ENCODE measurements around the gene PI4KA. TPM values are rescaled to one million over a fixed set of nuclear protein-coding genes. Genes with fewer than 3 reads are reported as not detected.

Gene PI4KA
- total RNA-seq, 1 donor from 2014 or later: 24.4 TPM

GRCh38 chr22:20805972-20806471 lies 52.6 kb downstream of the PI4KA start:
- Histone ChIP-seq H3K36me3 (no peaks in the 10 kb centered on the region), H3K4me3 (no peak overlapping the region), H2AFZ (replicated peaks) (no peak overlapping the region), H3K9ac (no peak overlapping the region), H4K20me1 (ENCODE audit: low read depth) (no peaks in the 10 kb centered on the region), H3K27ac (no peak overlapping the region), H3K9me3 (ENCODE audit: low read depth) (no peaks in the 10 kb centered on the region), H3K4me2 (no peak overlapping the region), H3K27me3 (no peaks in the 10 kb centered on the region), H3F3A (ENCODE audit: low read depth) (no peaks in the 10 kb centered on the region), H3K79me2 (ENCODE audit: low read depth) (no peaks in the 10 kb centered on the region), H3K4me1 (no peaks in the 10 kb centered on the region)
- Mint-ChIP-seq H3K4me1 (peaks cover 16% of the 10 kb centered on the region), H3K9me3 (no peaks in the 10 kb centered on the region), H3K4me3 (no peak overlapping the region), H3K27me3 (ENCODE audit: insufficient read depth, low read depth) (peaks cover 5% of the 10 kb centered on the region), H3K36me3 (peaks cover 39% of the 10 kb centered on the region), H3K27ac (no peak overlapping the region)
- TF ChIP-seq CTCF (IDR thresholded peaks at IDR 0.05) (no peak), EZH2 (IDR thresholded peaks at IDR 0.05) (no peak), EZH2phosphoT487 (IDR thresholded peaks at IDR 0.05) (no peak)
- DNase-seq (ENCODE audit: low spot score): no peak

- no peak overlapping the region for H3K4me2 ChIP-seq
- no peak for DNase-seq (ENCODE audit: low spot score)
- no peak overlapping the region for H3K4me3 Mint-ChIP-seq
- no peak overlapping the region for H3K9ac ChIP-seq
- no peak overlapping the region for H3K4me3 ChIP-seq
- H3K27me3 ChIP-seq: no peaks in the 10 kb centered on the region
- H3K9me3 ChIP-seq (ENCODE audit: low read depth): no peaks in the 10 kb centered on the region
- peaks cover 5% of the 10 kb centered on the region for H3K27me3 Mint-ChIP-seq (ENCODE audit: insufficient read depth, low read depth)
- peak overlapping the region; percentile 76 for H3K27ac Mint-ChIP-seq
- TF ChIP-seq EZH2 (IDR thresholded peaks at IDR 0.05) (no peak), EZH2phosphoT487 (IDR thresholded peaks at IDR 0.05) (no peak), CTCF (IDR thresholded peaks at IDR 0.05) (no peak)
- peaks cover 39% of the 10 kb centered on the region for H3K36me3 Mint-ChIP-seq
- H2AFZ ChIP-seq (replicated peaks): no peak overlapping the region
- no peaks in the 10 kb centered on the region for H4K20me1 ChIP-seq (ENCODE audit: low read depth)
- H3K27ac ChIP-seq: no peak overlapping the region
- H3K9me3 Mint-ChIP-seq: no peaks in the 10 kb centered on the region
- H3K36me3 ChIP-seq: no peaks in the 10 kb centered on the region
- H3F3A ChIP-seq (ENCODE audit: low read depth): no peaks in the 10 kb centered on the region
- H3K4me1 Mint-ChIP-seq: peaks cover 16% of the 10 kb centered on the region
- no peaks in the 10 kb centered on the region for H3K79me2 ChIP-seq (ENCODE audit: low read depth)
- no peaks in the 10 kb centered on the region for H3K4me1 ChIP-seq
These were observed 54.0 kb downstream of the PI4KA start for GRCh38 chr22:20804650-20805049.

GRCh38 chr22:20803696-20804324 lies 54.8 kb downstream of the PI4KA start:
- Mint-ChIP-seq H3K27ac (no peak overlapping the region), H3K27me3 (ENCODE audit: insufficient read depth, low read depth) (peaks cover 5% of the 10 kb centered on the region), H3K4me1 (peaks cover 16% of the 10 kb centered on the region), H3K4me3 (no peak overlapping the region), H3K9me3 (no peaks in the 10 kb centered on the region), H3K36me3 (peaks cover 38% of the 10 kb centered on the region)
- DNase-seq (ENCODE audit: low spot score): peak; percentile 67
- H3K9me3 ChIP-seq (ENCODE audit: low read depth): no peaks in the 10 kb centered on the region
- no peaks in the 10 kb centered on the region for H3K79me2 ChIP-seq (ENCODE audit: low read depth)
- H3K36me3 ChIP-seq: no peaks in the 10 kb centered on the region
- no peak overlapping the region for H2AFZ ChIP-seq (replicated peaks)
- no peak overlapping the region for H3K27ac ChIP-seq
- H4K20me1 ChIP-seq (ENCODE audit: low read depth): no peaks in the 10 kb centered on the region
- no peaks in the 10 kb centered on the region for H3K4me1 ChIP-seq
- H3K27me3 ChIP-seq: no peaks in the 10 kb centered on the region
- TF ChIP-seq EZH2phosphoT487 (IDR thresholded peaks at IDR 0.05) (no peak), CTCF (IDR thresholded peaks at IDR 0.05) (peak; percentile 65)
- no peak overlapping the region for H3K4me3 ChIP-seq
- H3K4me2 ChIP-seq: no peak overlapping the region
- H3K9ac ChIP-seq: no peak overlapping the region
- no peaks in the 10 kb centered on the region for H3F3A ChIP-seq (ENCODE audit: low read depth)

All from neural progenitor cell (in vitro differentiated cells).